GOT3 (cell line): Measurements from ENCODE around the gene RMRP.
"Not testable (repeated sequence)": the region's sequence is repeated elsewhere in the genome, so short reads cannot be mapped to it uniquely, and the experiment has no call there.

Source experiments
- DNase-seq: peaks from one replicate; lab custom pipeline; 2025; ENCODE audit warnings: mixed read lengths; lab: John Stamatoyannopoulos, UW

The RMRP gene

DNA sequence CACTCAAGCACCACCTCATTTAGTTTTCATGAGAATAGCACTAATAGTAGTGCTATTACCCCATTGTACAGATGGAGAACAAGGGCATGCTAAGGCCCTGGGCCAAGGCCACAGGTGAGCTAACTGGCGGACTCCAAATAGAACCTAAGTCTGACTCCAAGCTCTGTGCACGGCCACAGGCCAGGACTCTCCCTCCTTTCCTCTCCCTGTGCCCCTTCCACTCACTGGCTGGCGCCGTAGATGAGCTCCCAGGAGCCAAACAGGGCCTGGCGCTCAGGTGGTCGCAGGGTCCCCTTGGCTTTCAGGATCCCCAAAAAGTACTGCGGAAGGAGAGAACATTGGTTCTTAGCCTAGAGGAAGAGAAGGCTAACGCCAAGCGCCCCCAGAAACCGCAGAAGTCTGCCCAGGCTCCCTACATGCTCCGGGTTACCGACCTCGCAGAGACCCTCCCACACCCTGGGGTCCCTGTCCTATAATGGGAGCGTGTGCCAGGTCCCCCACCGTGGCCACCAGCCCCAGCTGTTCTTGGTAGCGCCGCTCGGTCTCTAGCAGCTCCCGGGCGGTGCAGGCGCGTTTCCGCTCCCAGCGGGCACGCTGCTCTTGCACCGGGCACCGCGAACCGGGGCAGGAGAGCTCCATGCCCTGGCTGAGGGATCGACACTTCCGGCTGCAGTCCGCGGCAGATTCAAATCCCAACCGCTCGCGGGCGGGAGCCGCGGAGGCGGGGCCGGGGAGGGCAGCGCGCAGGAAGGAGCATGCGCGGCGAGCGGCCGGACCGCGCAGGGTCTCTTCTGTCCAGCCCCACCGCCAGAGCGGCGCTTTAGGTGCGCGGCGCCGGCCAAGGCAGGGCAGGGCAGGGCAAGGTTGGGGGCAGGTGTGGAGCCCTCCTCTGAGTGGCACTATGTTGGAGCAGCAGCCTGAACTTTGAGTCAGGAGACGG, 7.0 kb upstream of the RMRP start, which contains the start of gene ARHGEF39:
ARHGEF39 (minus strand) TSS at position 665 of the 940 bp plus-strand sequence; CDS start at position 639, 26 bp downstream.
- no peak for DNase-seq

DNA sequence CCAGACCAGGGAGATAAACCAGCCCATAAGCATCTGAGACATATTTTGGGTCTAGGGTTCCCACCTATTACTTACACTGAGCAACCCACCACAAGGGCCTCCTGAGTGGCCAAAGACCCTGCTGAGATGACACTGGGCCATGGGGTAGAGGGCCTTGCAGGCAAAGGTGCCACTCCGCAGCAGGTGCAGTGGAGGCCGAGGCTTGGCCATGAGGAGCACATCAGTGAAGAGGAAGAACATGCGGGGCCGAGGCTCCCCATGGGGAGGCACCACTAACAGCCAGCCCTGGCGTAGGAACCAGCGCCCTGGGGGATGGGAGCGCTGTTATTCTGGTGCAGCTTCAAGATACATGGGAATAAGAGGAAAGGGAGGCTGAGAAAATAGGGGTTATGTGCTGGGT, 4.6 kb upstream of the RMRP start:
- no peak for DNase-seq

DNA sequence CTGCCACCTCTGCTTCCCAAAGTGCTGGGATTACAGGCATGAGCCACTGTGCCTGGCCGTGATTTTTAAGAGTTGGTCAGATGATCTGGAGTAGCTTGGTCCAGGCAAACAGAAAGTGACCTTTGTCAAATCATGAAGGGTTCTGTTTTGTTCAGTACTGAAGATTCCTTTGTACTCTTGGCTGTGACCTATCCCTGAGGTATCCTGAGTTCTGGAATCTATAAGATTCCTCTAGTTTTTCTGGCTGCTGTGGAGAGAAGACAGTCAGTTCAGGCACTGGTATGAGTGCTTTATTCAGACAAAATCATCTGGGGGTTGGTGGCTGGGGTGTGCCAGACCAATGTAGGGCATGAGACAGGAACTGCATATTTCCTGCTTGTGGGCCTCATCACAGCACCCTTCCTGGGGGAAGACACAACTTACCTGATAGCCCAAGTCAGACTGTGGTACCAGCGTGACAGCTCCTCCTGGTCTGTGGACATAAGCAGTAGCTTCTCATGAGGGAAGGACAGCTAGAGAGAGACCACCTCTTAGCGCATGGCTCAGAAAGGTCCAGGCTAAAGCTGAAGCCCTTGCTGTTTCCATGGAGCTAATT, 4.0 kb upstream of the RMRP start:
- no peak for DNase-seq

DNA sequence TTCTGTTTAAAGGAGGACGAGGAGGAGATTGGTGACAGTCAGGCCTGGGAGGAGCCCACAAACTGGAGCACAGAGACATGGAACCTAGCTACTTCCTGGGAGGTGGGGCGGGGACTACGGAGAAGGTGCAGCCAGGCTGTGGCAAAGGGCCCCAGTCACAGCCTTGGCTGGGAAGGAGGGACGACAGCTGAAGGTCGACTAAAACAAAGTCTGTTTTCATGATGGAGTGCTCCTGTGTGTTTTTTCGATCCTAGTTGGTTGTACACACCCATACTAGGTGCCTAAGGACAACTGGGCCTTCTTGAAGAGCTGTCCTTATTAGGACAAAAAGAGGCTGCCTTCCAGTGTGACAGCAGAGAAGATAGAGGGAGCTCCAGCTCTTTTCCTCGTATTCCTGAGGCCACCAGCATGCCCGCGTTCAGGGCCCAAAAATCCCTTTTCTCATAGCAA, 3.2 kb upstream of the RMRP start:
- DNase-seq, result no peak

DNA sequence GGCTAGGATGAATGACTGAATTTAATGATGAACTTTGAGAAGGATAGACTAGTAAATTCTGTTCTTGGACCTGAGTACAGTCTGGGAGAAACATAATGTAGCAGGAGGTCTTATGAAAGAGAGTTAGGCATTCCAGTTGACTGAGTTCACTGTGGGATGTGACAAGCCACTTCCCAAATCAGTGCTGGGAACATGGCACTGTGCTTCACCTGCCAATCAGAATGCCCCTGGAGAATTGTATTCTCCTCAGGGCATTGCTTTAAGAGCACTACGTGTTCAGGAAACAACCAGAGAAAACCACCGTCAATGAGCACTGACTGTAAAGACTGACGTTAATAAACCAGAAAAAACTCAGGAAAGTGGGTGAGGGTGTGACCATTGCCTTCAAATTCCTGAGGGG, 1.5 kb upstream of the RMRP start:
- no peak for DNase-seq

DNA sequence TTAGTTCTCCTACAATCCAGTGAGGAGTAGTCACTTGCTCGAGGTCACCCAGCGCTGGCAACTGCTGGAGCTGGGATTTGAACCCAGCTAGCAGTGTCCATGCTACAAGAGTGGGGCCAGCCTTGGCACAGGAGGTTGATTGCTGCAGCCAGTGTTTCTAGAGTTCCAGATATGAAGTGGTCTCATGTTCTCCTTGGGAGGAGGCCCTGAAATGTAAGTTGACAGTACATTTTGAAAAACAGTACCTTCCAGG, 1.1 kb upstream of the RMRP start:
- DNase-seq, result no peak

DNA sequence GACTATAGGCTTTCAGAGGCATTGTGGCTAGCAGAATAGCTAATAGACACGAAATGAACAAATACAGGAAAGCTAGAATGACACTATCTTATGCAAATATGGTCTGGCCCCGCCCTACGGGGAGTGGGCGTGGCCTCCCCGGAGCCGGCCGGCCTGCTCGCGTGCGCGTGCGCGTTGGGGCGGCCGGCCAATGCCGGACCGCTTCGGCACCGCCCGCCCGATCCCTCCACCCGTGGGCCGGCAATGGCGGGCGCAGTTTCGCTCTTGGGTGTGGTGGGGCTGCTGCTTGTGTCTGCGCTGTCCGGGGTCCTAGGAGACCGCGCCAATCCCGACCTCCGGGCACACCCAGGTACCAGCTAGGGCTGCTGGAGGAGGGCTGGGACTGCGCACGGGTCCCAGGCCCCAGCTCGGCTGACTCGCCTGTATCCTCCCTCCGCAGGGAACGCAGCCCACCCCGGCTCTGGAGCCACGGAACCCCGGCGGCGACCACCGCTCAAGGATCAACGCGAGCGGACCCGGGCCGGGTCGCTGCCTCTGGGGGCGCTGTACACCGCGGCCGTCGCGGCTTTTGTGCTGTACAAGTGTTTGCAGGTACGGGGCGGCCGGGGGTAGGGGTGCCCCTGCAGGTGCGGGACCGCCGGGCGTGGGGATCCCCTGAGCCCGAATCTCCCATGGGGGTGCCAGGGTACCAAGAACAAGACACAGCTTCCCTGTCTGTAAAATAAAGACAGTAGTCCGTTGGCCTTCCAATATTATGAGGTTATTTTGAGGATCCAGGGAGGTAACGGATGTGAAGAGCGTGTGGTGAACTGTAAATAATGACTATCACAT, 533 bp upstream of the RMRP start, which contains the start of gene CCDC107:
CCDC107 (plus strand) TSS at position 156 of the 831 bp plus-strand sequence; CDS start at position 244, 88 bp downstream.
- DNase-seq, result no peak

DNA sequence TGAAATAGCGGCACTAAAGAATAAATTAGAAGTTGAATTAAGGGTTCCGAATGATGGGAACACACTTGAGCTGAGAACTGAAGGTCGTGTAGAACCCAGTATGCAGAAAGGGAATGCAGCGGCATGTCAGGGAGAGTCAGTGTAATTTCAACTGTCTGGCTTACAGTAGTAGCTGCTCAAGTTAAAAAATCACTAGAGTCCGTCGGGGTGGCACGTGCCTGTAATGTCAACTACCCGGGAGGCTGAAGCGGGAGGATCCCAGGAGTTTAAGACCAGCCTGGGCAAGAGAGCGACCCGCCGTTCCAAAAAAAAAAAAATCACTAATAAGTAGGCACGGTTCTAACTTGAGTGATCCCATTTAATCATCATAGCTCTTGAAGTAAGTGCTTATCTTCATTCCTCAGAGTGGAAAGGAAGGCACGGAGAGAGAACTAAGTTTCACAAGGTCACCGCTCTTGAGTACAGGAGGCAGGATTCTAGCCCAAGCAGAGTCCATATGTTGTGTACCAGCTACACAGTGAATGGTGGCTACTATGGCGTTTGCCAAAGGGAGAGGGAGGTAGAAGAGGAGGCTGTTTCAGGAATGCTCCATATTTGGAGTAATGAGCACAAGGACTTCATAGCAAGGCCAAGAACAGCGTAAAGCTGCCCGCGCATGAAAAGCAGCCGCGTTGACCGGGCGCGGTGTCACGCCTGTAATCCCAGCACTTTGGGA, 831 bp downstream of the RMRP start:
- no peak for DNase-seq

DNA sequence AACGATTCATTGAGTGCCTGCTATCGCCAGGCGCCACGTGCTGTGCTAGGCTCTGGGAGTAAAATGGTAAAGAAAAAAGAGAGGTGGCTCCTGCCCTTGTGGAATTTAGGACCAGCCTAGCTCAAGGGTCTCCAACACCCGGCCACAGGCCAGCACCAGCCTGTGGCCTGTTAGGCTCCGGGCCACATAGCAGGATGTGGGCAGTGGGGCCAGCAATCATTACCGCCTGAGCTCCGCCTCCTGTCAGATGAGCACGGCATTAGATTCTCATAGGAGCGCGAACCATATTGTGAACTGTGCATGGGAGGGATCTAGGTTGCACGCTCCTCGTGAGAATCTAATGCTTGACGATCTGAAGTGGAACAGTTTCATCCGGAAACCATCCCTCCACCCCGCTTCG, 1.5 kb downstream of the RMRP start:
- no peak for DNase-seq

DNA sequence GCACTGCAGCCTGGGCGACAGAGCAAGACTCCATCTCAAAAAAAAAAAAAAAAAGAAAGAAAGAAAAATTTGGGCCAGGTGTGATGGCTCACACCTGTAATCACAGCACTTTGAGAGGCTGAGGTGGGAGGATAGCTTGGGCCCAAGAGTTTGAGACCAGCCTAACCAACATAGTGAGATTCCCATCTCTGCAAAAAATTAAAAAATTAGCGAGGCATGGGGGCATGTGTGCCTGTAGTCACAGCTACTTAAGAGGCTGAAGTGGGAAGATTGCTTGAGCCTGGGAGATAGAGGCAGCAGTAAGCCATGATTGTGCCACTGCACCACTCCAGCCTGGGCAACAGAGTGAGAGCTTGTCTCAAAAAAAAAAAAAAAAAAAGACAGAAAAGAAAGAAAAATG, 4.2 kb downstream of the RMRP start:
- no peak for DNase-seq

DNA sequence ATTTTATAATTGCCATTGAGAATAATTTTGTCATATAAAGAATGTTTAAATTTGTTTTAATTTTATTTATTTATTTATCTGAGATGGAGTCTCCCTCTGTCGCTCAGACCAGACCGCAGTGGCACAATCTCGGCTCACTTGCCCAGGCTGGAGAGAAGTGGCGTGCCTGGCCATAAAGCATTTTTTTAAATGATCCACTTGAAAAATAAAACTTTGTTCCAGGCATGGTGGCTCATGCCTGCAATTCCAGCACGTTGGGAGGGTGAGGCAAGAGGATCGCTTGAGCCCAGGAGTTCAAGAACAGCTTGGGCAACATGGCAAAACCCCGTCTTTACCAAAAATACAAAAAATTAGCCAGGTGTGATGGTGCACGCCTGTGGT, 5.0 kb downstream of the RMRP start:
- DNase-seq, result no peak

DNA sequence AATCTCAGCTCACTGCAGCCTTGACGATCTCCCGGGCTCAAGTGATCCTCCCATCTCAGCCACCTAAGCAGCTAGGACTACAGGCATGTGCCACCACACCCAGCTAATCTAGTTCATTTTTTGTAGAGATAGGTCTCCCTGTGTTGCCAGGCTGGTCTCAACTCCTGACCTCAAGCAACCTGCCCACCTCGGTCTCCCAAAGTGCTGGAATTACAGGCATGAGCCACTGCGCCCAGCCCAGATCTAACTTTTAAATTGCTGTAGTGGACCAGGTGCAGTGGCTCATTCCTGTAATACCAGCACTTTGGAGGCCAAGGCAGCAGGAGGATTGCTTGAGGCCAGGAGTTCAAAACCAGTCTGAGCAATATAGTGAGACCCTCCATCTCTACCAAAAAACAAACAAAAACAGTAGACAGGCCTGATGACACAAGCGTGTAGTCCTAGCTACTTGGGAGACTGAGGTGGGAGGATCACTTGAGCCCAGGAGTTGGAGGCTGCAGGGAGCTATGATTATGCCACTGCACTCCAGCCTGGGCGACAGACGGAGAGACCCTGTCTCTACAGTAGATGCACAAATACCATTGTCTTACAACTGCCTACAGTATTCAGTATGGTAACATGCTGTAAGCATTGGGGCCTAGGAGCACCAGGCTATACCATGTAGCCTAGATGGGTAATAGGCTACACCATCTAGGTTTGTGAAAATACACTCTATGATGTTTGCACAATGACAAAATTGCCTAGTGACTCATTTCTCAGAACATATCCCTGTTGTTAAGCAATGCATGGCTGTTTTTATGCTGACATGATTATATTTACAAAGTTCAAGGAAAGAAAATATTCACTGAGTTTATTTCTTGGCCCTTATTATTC, 5.6 kb downstream of the RMRP start:
- no peak for DNase-seq

DNA sequence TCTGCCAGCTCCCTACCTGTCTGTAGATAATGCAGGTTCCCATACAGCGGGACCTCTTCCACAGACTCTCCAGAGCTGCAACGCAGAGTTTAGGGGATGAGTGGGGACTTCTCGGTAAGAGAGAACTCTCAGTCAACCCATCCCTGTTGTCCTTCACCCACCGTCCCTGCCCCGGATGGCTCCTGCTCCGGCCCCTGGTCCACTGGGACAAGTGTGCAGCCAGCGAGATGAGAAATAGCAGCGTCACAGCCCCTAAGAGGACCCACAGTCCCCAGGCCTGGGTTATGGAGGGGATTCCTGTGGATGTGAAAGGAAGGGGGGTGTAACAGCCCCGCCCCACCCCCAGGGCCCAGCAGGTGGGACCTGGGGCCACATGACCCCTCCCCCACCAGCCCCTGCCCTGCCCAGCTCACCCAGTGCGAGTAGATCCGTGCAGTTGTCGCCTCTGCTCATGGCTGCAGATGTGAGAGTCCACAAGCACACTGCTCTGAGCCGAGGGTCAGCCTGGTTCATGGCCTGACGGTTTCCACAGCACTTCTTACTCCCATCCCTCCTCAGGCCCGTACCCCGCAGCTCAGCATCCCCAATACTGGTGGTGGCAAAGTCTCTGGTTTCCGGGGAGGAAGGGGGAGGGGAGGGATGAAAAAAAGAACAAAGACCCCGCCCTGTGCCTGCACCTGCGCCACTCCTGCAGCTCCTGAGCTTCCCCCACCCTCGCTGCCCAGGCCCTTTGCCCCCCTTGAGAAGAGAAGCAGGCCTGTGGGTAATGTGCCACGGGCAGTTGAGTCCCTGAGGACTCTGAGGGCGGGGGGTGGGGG, 7.3 kb downstream of the RMRP start, which contains the start of gene SIT1:
SIT1 (minus strand) TSS at position 591 of the 818 bp plus-strand sequence; CDS start at position 513, 78 bp downstream.
- DNase-seq, result no peak

DNA sequence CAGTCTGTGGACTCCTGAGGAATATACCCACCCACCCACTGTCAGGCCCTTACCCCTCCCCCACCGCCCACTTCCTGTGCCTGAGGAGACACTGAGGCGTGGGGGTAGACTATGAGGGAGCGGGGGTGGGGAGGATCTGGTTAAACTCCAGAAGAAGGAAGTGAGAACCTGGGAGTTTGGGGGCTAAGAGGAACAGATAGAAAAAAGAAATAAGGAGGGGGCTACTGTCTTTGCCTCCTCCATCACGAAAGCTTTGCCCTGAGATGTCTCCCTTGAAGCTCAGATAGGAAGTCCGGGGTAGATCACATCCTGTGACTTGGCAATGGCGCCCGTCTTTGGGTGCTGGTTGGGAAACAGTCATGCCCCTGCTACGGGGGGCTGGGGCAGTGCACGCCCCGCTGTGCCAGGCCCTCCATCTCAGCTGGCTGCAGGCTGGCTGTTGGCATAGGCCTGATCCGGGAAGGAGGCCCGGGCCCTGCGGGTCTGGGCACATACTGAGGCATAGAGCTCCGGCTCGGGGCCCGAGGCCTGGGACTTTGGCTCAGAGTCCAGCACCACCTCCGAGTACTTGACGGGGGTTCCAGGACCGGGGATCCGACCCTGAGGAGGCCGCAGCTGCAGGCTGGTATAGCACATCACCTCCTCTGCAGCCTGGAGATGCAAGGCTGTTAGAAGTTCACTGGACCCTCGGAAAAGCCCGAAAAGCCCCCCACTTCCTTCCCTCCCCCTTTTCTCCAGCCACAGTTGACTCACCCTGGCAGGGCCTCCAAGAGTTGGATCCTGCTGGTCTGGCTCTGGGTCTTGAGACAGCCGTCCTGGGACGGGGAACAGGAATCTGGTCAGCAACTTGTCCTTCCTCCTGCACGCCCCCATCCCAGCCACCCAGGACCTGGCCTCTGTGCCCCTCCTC, 8.1 kb downstream of the RMRP start:
- no peak for DNase-seq

DNA sequence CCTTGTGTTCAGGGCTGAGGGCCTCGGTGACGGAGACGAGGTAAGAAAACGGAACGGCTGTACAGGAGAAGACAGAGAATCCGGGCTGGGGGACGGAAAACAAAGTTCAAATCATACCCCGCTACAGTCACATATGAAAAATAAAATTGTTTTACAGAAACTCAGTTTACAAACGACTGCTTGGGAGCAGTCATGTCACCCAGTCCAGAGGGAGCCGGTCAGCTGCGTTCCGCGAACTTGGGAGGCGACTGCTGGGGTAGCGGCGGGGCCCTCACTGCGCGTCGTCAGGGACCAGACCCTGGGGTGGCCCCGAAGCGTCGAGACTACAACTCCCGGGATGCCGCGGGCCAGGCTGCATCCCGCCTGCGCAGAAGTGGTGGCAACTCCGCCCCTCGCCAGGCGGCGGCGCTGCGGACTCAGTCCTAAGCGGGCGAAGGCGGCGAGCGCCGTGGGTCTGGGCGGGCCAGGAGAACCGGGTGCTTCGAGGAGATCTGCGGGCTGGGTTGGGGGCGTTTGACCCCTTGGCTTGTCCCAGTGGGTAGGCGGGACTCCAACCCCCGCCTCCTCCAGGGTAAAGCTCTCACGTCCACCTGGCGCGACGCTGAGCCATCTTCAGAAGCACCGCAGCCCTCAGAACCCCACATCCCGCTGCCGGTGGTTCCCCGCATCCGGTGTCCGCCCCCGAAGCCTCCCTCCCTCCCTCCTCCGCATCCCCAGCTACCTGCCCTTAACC, 11.1 kb downstream of the RMRP start:
- DNase-seq, result peak; percentile 25

DNA sequence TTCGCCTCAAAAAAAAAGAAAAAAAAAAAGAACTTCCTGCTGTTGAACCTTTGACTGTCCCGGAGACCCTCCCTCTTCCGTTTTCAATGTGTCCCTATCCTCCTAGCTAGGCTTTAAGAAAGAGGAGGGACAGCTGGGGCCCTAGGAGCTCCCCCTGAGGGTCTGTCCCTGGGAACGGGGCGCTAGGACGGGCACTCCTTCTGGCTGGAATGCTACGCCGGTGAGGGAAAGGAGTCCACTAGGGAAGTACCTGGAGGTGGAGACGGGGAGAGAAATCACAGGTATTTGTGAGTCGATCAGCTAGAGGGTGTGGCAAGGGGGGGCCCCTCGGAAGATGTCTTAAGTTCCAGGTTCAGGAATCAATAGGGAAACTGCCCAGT, 11.7 kb downstream of the RMRP start:
- no peak for DNase-seq

DNA sequence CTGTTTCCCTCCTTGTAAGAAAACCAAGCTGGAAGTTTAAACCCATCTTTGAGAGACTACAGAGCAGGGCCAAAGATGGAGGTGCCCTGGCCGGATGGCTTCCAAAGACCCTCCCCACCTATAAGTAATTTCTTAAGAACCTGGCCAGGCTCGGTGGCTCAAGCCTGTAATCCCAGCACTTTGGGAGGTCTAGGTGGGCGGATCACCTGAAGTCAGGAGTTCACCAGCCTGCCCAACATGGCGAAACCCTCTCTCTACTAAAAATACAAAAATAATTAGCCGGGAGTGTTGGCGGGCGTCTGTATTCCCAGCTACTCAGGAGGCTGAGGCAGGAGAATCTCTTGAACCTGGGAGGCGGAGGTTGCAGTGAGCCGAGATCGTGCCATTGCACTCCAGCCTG, 12.1 kb downstream of the RMRP start:
- not testable (repeated sequence) for DNase-seq

DNA sequence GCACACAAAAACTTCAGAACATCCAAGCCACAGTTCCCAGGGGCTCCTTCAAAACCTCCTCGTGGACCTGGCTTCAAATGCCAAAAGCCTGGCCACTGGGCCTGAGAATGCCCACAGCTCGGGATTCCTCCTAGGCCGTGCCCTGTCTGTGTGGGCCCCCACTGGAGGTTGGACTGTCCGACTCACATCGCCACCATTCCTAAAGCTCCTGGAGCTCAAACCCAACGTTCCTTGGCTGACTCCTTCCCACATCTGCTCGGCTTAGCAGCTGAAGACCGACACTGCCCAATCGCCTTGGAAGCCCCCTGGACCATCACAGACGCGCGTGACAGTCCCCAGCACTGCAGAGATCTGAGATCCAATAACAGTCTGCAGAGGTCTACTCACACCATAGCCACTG, 14.8 kb downstream of the RMRP start:
- no peak for DNase-seq
